Activated B cell treated with CpG ODN at 0.5 μM for 24 hours (primary cell): Measurements from ENCODE around the gene KMT5C. TPM values are rescaled to one million over a fixed set of nuclear protein-coding genes. Genes with fewer than 3 reads are reported as not detected.

ENCODE experiments used
- ATAC-seq: fragments of 200-7000 bp; cut with Tn5 transposase; one replicate; pipeline ENCODE4 v1.10.0; 2021; ENCODE audit warnings: low read depth, mild to moderate bottlenecking, moderate library complexity
- CTCF ChIA-PET: fragments of 350-600 bp; sonication (Branson Sonifier 250); formaldehyde crosslinking; loops from one replicate; lab custom pipeline; 2021; ENCODE audit warnings: antibody characterized with exemption; lab: Charles Lee
- POLR2A ChIA-PET: fragments of 350-600 bp; sonication (Branson Sonifier 250); formaldehyde crosslinking; loops from one replicate; lab custom pipeline; 2021; ENCODE audit warnings: antibody characterized with exemption; lab: Charles Lee
- DNase-seq: peaks from one replicate; pipeline ENCODE4 v3.0.0; 2022
- H3K27ac Mint-ChIP-seq: one replicate; pipeline ENCODE4 v1.8.0; 2020; ENCODE audit warnings: mixed read lengths
- H3K27me3 Mint-ChIP-seq: one replicate; pipeline ENCODE4 v1.8.0; 2021; ENCODE audit warnings: mixed read lengths
- H3K36me3 Mint-ChIP-seq: one replicate; pipeline ENCODE4 v1.8.0; 2021; ENCODE audit warnings: low read depth, mixed read lengths
- H3K4me1 Mint-ChIP-seq: one replicate; pipeline ENCODE4 v1.8.0; 2021; ENCODE audit warnings: mixed read lengths
- H3K4me3 Mint-ChIP-seq: one replicate; pipeline ENCODE4 v1.8.0; 2020; ENCODE audit warnings: mild to moderate bottlenecking, mixed read lengths
- H3K9me3 Mint-ChIP-seq: one replicate; pipeline ENCODE4 v1.8.0; 2020; ENCODE audit warnings: mixed read lengths
- intact Hi-C: fragments of 100-400 bp; cut with micrococcal nuclease; formaldehyde crosslinking; loops from one replicate; pipeline ENCODE4 v1.15.1; 2024
- total RNA-seq: library from RNA; stranded (reverse); gene quantifications from 2 replicates; pipeline ENCODE4 v1.2.3, GENCODE V29; 2022
- TF ChIP-seq, protein P1 (sequence below): fragments of 200-600 bp; IDR thresholded peaks from one replicate; pipeline ENCODE4 v1.8.0; 2022; ENCODE audit warnings: antibody characterized with exemption, mild to moderate bottlenecking

The KMT5C gene
- total RNA-seq, 1 donor from 2014 or later = 8.1 TPM

DNA sequence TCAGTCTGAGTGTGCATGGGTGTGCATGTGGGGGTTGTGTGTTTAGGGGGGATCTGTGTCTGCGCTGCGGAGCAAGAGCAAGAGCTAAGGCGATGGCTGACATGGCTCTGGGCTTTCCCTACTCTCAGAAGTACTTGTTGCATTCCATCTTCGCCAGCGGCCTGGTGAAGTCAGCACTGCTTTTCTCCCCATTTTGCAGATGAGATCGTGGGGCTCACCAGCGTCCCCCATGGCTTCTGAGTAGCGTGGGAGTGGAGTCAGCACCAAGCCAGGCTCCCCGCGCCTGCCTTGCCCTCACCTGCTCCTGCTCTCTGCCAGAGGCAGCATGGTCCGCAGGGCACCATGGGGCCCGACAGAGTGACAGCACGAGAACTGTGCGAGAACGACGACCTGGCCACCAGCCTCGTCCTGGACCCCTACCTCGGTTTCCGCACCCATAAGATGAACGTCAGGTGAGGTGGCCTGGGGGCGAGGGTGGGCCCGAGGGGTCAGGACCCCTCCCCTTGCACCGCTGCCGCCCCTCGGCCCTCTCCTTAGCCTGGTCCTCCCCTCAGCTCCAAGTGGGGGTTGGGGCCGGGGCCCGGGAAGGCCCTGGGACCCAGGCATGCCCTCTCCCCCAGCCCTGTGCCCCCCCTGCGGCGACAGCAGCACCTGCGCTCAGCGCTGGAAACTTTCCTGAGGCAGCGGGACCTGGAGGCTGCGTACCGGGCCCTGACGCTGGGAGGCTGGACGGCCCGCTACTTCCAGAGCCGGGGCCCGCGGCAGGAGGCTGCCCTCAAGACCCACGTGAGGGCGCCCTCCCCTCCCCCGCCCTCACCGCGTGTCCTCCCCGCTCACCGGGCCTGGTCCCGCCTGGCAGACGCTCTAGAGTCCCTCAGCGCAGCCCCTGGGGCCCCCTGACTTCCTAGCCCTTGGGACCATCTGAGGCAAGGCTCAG, 2.2 kb downstream of the KMT5C start:
- H3K4me3 Mint-ChIP-seq = peak overlapping the region; percentile 20
- DNase-seq (no peak), ATAC-seq (no peak)
- intact Hi-C loops = no loop called here
- peaks cover 3% of the 10 kb centered on the region for H3K27me3 Mint-ChIP-seq
- TF ChIP-seq, protein P1, sequence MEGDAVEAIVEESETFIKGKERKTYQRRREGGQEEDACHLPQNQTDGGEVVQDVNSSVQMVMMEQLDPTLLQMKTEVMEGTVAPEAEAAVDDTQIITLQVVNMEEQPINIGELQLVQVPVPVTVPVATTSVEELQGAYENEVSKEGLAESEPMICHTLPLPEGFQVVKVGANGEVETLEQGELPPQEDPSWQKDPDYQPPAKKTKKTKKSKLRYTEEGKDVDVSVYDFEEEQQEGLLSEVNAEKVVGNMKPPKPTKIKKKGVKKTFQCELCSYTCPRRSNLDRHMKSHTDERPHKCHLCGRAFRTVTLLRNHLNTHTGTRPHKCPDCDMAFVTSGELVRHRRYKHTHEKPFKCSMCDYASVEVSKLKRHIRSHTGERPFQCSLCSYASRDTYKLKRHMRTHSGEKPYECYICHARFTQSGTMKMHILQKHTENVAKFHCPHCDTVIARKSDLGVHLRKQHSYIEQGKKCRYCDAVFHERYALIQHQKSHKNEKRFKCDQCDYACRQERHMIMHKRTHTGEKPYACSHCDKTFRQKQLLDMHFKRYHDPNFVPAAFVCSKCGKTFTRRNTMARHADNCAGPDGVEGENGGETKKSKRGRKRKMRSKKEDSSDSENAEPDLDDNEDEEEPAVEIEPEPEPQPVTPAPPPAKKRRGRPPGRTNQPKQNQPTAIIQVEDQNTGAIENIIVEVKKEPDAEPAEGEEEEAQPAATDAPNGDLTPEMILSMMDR = no peak
- H3K27ac Mint-ChIP-seq = no peak overlapping the region
- no peaks in the 10 kb centered on the region for H3K9me3 Mint-ChIP-seq
- H3K4me1 Mint-ChIP-seq = peaks cover 31% of the 10 kb centered on the region
- H3K36me3 Mint-ChIP-seq = peaks cover 7% of the 10 kb centered on the region
- ChIA-PET CTCF (no interaction called here), POLR2A (interaction anchor here (1.5 kb wide), 1 partner anchor 42 kb away, joined by 6 read pairs; the partner anchor contains the start of gene TMEM238)

DNA sequence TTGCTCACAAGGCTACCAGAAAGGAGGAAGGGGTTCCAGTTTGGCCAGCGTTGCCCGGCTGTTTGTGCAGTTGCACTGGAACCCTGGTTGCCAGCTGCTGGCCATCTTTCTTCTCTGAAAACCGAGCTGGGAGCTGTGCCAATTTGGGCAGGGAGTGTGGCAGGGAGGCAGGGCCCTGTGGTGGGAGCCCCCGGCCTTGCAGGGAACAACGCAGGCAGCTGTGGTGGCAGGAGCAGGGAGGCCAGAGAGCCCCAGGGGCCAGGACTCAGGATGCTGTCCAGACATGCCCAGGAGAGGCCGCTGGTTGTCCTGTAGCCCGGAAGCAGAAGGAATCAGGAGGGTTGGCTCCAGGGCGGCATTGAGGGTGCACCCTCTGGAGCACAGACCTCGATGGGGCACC, 4.8 kb downstream of the KMT5C start:
- TF ChIP-seq, protein P1 = no peak
- CTCF ChIA-PET = no interaction called here
- POLR2A ChIA-PET = no interaction called here
- Mint-ChIP-seq H3K36me3 (peaks cover 7% of the 10 kb centered on the region), H3K4me3 (no peak overlapping the region), H3K9me3 (no peaks in the 10 kb centered on the region), H3K27me3 (peaks cover 3% of the 10 kb centered on the region), H3K27ac (no peak overlapping the region), H3K4me1 (peaks cover 18% of the 10 kb centered on the region)
- DNase-seq (no peak), ATAC-seq (no peak)
- intact Hi-C loops = no loop called here

DNA sequence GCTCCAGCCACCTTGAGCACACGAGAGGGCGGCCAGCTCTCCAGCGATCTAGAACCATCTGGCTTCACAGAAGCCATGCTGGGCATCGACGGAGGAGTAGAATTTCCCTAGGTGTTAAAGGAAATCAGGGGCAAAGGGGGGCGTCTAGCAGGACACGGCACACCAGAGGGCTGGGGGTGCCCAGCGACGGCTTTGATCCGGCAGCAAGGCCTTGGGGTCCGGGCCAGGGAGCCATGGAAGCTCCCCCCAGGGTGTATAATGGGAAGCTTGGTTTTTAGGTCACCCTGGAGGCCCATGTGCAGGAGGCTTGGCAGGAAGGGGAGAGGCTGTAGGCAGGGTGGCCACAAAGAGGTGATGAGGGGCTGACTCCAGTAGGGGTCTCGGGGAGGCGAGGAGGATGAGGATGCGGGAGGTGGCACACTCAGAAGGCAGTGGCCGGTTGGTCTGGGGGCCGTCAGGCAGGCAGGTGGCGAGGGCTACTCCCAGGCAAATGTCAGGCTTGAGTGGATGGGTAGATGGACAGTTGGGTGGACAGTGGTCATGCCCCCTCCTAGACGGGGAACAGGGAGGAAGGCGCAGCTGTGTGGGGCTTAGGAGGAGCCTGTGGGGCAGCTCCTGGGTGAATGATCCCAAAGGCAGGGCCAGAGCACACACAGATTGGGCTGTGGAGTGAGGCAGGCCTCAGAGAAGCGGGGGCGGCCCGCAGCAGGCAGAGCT, 5.6 kb downstream of the KMT5C start:
- ATAC-seq = no peak
- H3K36me3 Mint-ChIP-seq = peaks cover 4% of the 10 kb centered on the region
- peaks cover 12% of the 10 kb centered on the region for H3K4me1 Mint-ChIP-seq
- peaks cover 2% of the 10 kb centered on the region for H3K27me3 Mint-ChIP-seq
- no peak overlapping the region for H3K4me3 Mint-ChIP-seq
- intact Hi-C loops = no loop called here
- TF ChIP-seq, protein P1 = no peak
- H3K9me3 Mint-ChIP-seq = no peaks in the 10 kb centered on the region
- H3K27ac Mint-ChIP-seq = no peak overlapping the region
- DNase-seq = no peak
- ChIA-PET CTCF (no interaction called here), POLR2A (no interaction called here)

DNA sequence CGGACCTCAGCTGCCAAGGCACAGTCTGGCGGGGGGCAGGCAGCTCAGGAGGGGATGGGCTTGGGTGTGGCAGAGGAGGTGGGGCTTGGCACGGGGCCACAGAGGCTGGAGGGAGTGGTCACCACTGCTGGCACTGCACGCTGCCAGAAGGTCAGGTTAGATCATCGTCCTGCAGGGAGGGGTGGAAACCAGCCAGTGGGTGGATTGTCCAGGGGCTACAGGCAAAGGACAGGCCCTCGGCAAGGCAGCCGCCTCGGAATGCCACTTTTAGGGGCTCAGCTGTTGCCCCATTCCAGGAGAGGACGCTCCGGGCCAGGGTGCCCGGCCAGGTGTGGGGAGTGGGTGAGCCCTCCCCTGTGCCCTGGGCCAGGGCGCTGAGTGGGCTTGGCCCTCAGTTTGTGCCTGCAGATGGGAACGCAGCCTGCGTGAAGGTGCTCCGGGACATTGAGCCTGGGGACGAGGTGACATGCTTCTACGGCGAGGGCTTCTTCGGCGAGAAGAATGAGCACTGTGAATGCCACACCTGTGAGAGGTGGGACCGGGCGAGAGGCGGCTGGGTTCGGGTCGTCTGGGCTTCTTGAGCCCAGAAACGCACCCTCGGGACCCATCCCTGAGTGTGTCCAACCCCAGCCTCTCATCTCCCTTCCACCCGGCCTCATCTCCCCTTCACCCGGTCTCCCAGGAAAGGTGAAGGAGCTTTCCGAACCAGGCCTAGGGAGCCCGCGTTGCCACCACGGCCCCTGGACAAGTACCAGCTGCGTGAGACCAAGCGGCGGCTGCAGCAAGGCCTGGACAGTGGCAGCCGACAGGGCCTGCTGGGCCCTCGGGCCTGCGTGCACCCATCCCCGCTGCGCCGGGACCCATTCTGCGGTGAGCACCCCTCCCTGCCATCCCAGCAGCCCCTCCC, 6.4 kb downstream of the KMT5C start:
- Mint-ChIP-seq H3K27me3 (peaks cover 10% of the 10 kb centered on the region), H3K4me3 (no peak overlapping the region), H3K4me1 (peaks cover 5% of the 10 kb centered on the region), H3K36me3 (peaks cover 4% of the 10 kb centered on the region), H3K9me3 (no peaks in the 10 kb centered on the region), H3K27ac (no peak overlapping the region)
- TF ChIP-seq, protein P1 = no peak
- intact Hi-C loops = no loop called here
- CTCF ChIA-PET = no interaction called here
- no peak for DNase-seq
- no peak for ATAC-seq
- POLR2A ChIA-PET = no interaction called here
